PC-9 (cell line): ENCODE data around the gene TGFBR3L. TPM values are rescaled to one million over a fixed set of nuclear protein-coding genes. Genes with fewer than 3 reads are reported as not detected.

Experiments
- BruUV-seq: library from RNA; stranded (reverse); fragments of 400-500 nt; replicated peaks from 2 replicates; lab custom pipeline; 2021; lab: Mats Ljungman, UMichigan
- CTCF ChIA-PET: fragments of 300-600 bp; sonication (Branson Sonifier 250); formaldehyde crosslinking; loops from one replicate; lab custom pipeline; 2022; ENCODE audit warnings: antibody characterized with exemption; lab: Charles Lee
- POLR2A ChIA-PET: fragments of 300-600 bp; sonication (Branson Sonifier 250); formaldehyde crosslinking; loops from one replicate; lab custom pipeline; 2022; ENCODE audit warnings: antibody characterized with exemption; ENCODE audit not compliant: unreplicated experiment; lab: Charles Lee
- DNase-seq, 2 experiments: peaks; one replicate each; pipeline versions ENCODE4 v3.0.0 to v3.0.0-alpha.2; 2015 to 2022; ENCODE audit warnings: mixed read lengths in 1 of 2
- H2AFZ ChIP-seq: fragments of 200-600 bp; sonication (generic); 2 replicates; pipeline ENCODE4 v1.8.1; 2017; ENCODE audit warnings: antibody characterized with exemption
- H3F3A ChIP-seq: fragments of 200-600 bp; sonication (generic); 2 replicates; pipeline ENCODE4 v1.8.1; 2017; ENCODE audit warnings: antibody characterized with exemption, mild to moderate bottlenecking, low read depth; ENCODE audit not compliant: insufficient read depth
- H3K27ac ChIP-seq: fragments of 200-600 bp; sonication (generic); 2 replicates; pipeline ENCODE4 v1.6.1; 2016; ENCODE audit warnings: mixed run types
- H3K27me3 ChIP-seq: fragments of 200-600 bp; sonication (generic); 2 replicates; pipeline ENCODE4 v1.6.1; 2016; ENCODE audit warnings: low read depth, mixed run types; ENCODE audit not compliant: insufficient read depth
- H3K36me3 ChIP-seq: fragments of 200-600 bp; sonication (generic); 2 replicates; pipeline ENCODE4 v1.6.1; 2016; ENCODE audit warnings: low read depth, mixed run types
- H3K4me1 ChIP-seq: fragments of 200-600 bp; sonication (generic); replicated peaks from 2 replicates; pipeline ENCODE4 v1.6.1; 2016; ENCODE audit warnings: mixed run types; ENCODE audit not compliant: insufficient read depth
- H3K4me2 ChIP-seq: fragments of 200-600 bp; sonication (generic); 2 replicates; pipeline ENCODE4 v1.6.1; 2017; ENCODE audit warnings: mixed run types
- H3K4me3 ChIP-seq: fragments of 200-600 bp; sonication (generic); 2 replicates; pipeline ENCODE4 v1.6.1; 2016; ENCODE audit warnings: mixed run types
- H3K79me2 ChIP-seq: fragments of 200-600 bp; sonication (generic); 2 replicates; pipeline ENCODE4 v1.6.1; 2017; ENCODE audit warnings: low read depth, mixed run types
- H3K9me2 ChIP-seq: fragments of 200-600 bp; sonication (generic); 2 replicates; pipeline ENCODE4 v1.8.1; 2017; ENCODE audit warnings: mild to moderate bottlenecking; ENCODE audit not compliant: insufficient read depth
- H3K9me3 ChIP-seq: fragments of 200-600 bp; sonication (generic); 2 replicates; pipeline ENCODE4 v1.8.1; 2016; ENCODE audit warnings: low read depth; ENCODE audit not compliant: insufficient read depth
- H4K20me1 ChIP-seq: fragments of 200-600 bp; sonication (generic); 2 replicates; pipeline ENCODE4 v1.8.1; 2017; ENCODE audit not compliant: insufficient read depth
- CTCF ChIP-seq: fragments of 200-600 bp; sonication (generic); conservative IDR thresholded peaks from 2 replicates; pipeline ENCODE4 v1.6.1; 2017; ENCODE audit warnings: mixed run types, antibody characterized with exemption, mild to moderate bottlenecking, moderate library complexity
- EZH2 ChIP-seq: fragments of 200-600 bp; sonication (generic); IDR thresholded peaks from 2 replicates; pipeline ENCODE4 v1.8.0; 2017; ENCODE audit warnings: antibody characterized with exemption, low read depth
- intact Hi-C: fragments of 100-400 bp; cut with micrococcal nuclease; formaldehyde crosslinking; loops from one replicate; pipeline ENCODE4 v1.10.0; 2022; ENCODE audit not compliant: unreplicated experiment
- total RNA-seq: library from RNA; stranded (reverse); gene quantifications from 2 replicates; pipeline ENCODE4 v1.2.3, GENCODE V29; 2021

The TGFBR3L gene
- total RNA-seq, 1 experiment from 2014 or later = 2.3 TPM

DNA sequence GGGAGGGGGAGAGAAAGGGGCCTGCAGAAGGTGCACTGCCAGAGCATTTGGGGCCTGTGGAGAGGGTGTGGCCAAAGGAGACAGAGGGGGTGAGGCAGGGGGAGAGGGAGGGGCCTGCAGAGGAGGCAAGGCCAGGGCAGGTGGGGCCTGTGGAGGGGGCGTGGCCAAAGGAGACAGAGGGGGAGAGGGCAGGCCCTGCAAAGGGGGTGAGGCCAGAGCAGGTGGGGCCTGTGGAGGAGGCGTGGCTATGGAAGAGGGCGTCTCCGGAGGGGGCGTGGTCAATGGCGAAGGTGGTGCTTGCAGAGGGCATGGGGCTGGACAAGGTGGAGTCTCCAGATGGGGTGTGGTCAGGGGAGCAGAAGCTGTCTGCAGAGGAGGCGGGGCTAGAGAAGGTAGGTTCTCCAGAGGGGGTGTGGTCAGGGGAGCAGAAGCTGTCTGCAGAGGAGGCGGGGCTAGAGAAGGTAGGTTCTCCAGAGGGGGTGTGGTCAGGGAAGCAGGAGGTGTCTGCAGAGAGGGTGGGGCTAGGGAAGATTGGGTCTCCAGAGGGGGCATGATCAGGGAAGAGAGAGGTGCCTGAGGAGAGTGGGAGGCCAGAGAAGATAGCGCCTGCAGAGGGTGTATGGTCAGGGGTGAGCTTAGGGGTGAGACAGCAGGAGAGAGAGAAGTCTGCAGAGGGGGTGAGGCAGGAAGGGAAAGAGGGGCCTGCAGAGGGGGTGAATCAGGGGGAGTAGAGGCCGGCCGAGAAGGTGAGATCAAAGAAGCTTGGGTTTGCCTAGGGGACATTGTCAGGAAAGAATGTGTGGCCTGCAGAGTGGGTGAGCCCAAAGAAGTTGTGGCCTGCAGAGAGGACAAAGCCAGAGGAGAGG lies 43.8 kb upstream of the TGFBR3L start:
- Histone ChIP-seq H3K27ac (peak overlapping the region; percentile 71), H3K4me1 (peaks cover 29% of the 10 kb centered on the region), H3K9me3 (no peaks in the 10 kb centered on the region), H3K27me3 (no peaks in the 10 kb centered on the region), H3K9me2 (no peaks in the 10 kb centered on the region), H4K20me1 (no peaks in the 10 kb centered on the region), H3K36me3 (no peaks in the 10 kb centered on the region), H3K4me2 (peak overlapping the region; percentile 84), H3F3A (peaks cover 41% of the 10 kb centered on the region), H2AFZ (no peak overlapping the region), H3K79me2 (no peaks in the 10 kb centered on the region), H3K4me3 (peak overlapping the region; percentile 54; the same call in 1 of the 2 replicates)
- BruUV-seq = TSS peak; percentile 18
- peak; percentile 91 to 92 for DNase-seq
- ChIA-PET POLR2A (interaction anchor here (0.6 to 0.8 kb wide), 3 partner anchors 331 to 720 kb away, joined by 7 to 32 read pairs (median 18); no protein-coding TSS in a partner anchor), CTCF (interaction anchor here (0.7 kb wide), 1 partner anchor 9 kb away, joined by 4 read pairs; no protein-coding TSS in a partner anchor)
- intact Hi-C loops = loop anchor here (2.0 kb wide), 1 partner anchor 50 kb away; the partner anchor contains the start of gene SNAPC2
- TF ChIP-seq EZH2 (no peak), CTCF (no peak)

- no peaks in the 10 kb centered on the region for H3K79me2 ChIP-seq
- BruUV-seq = no TSS peak
- intact Hi-C loops = loop anchor here (2.0 kb wide), 2 partner anchors 41 to 49 kb away; partner anchors contain the start of genes EVI5L and SNAPC2
- no peaks in the 10 kb centered on the region for H3K36me3 ChIP-seq
- H4K20me1 ChIP-seq = no peaks in the 10 kb centered on the region
- H3F3A ChIP-seq = peaks cover 37% of the 10 kb centered on the region
- TF ChIP-seq CTCF (no peak), EZH2 (no peak)
- peak overlapping the region; percentile 76 for H2AFZ ChIP-seq
- no peaks in the 10 kb centered on the region for H3K9me2 ChIP-seq
- no peaks in the 10 kb centered on the region for H3K9me3 ChIP-seq
- peak overlapping the region; percentile 71 for H3K27ac ChIP-seq
- H3K4me1 ChIP-seq = peaks cover 29% of the 10 kb centered on the region
- peak; percentile 85 to 99 for DNase-seq
- ChIA-PET CTCF (no interaction called here), POLR2A (interaction anchor here (0.5 to 1.0 kb wide), 3 partner anchors 48 to 411 kb away, joined by 4 to 8 read pairs (median 7); partner anchors contain the start of gene SNAPC2)
- no peaks in the 10 kb centered on the region for H3K27me3 ChIP-seq
- peak overlapping the region; percentile 54; the same call in 1 of the 2 replicates for H3K4me3 ChIP-seq
- H3K4me2 ChIP-seq = peak overlapping the region; percentile 84
Measured at GRCh38 chr19:7871437-7872305, 43.0 kb upstream of the TGFBR3L start.
